Brain microvascular endothelial cell (primary cell): ENCODE results near the gene PARVB.

Experiments
- DNase-seq: peaks from one replicate; pipeline ENCODE4 v3.0.0-alpha.2; 2020
- H3K27ac ChIP-seq: fragments of 250-450 bp; sonication (Bioruptor Pico); 2 replicates; pipeline ENCODE4 v1.5.1; 2020; ENCODE audit warnings: mild to moderate bottlenecking, moderate library complexity
- H3K27me3 ChIP-seq: fragments of 250-450 bp; sonication (Bioruptor Pico); replicated peaks from 2 replicates; pipeline ENCODE4 v1.5.1; 2020; ENCODE audit warnings: mild to moderate bottlenecking
- H3K36me3 ChIP-seq: fragments of 250-450 bp; sonication (Bioruptor Pico); replicated peaks from 2 replicates; pipeline ENCODE4 v1.5.1; 2020; ENCODE audit warnings: mild to moderate bottlenecking
- H3K4me3 ChIP-seq: 2 replicates; pipeline ENCODE4 v1.5.1; 2011; ENCODE audit warnings: low read depth, mild to moderate bottlenecking, control low read depth, low read length, moderate library complexity
- in situ Hi-C: cut with HindIII; loops from 2 replicates; pipeline ENCODE4 v1.10.0; 2017; ENCODE audit warnings: low sequenced_read_pairs, low pct_ligation_motif_present
- TF ChIP-seq, protein P1 (sequence below): IDR thresholded peaks from 2 replicates; pipeline ENCODE4 v1.5.1; 2011; ENCODE audit warnings: low read depth, mild to moderate bottlenecking, moderate library complexity, low read length, control low read depth, inconsistent platforms; ENCODE audit errors: missing control alignments

PARVB gene

GRCh38 chr22:44171561-44171960 is 147.5 kb downstream of the PARVB start:
- in situ Hi-C loops, result no loop called here
- no peak for DNase-seq
- H3K27ac ChIP-seq, result no peak overlapping the region

DNA sequence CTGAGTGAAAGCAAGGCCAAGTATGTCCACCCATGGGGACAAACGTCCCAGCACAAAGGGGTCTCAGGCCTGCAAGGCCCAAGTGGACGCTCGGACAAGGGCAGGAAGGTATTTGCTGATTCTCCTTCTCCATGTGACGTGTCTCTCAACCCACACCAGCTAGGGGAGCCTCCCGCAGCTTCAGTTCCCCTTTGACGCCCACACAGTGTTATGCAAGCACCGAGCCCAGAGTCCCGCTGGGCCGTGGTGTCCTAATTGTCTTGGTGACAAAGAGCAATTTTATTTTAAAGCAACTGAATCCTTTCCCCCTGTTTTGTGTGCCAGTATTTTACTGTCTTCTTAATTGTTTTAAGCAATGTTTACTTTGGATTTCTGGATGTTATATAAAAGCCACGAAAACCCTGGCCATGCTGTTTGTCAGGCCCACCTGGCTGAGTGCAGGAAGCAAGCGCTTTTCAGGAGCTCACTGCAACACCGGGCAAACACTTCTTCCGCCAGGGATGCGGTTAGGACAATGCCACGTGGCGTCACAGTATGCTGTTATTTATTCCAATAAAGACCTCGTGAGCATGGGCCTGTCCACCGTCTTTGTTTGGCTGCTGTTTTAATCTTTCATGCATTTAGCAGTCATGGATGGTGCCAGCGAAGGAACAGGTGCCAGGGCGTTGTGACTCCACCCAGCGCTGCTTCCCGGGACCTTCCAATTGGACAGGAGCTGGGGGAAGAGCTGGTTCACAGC is 148.4 kb downstream of the PARVB start:
- in situ Hi-C loops, result no loop called here
- H3K36me3 ChIP-seq, result no peaks in the 10 kb centered on the region
- H3K4me3 ChIP-seq, result no peak overlapping the region
- DNase-seq, result peak; percentile 6
- no peak overlapping the region for H3K27ac ChIP-seq
- TF ChIP-seq, protein P1, sequence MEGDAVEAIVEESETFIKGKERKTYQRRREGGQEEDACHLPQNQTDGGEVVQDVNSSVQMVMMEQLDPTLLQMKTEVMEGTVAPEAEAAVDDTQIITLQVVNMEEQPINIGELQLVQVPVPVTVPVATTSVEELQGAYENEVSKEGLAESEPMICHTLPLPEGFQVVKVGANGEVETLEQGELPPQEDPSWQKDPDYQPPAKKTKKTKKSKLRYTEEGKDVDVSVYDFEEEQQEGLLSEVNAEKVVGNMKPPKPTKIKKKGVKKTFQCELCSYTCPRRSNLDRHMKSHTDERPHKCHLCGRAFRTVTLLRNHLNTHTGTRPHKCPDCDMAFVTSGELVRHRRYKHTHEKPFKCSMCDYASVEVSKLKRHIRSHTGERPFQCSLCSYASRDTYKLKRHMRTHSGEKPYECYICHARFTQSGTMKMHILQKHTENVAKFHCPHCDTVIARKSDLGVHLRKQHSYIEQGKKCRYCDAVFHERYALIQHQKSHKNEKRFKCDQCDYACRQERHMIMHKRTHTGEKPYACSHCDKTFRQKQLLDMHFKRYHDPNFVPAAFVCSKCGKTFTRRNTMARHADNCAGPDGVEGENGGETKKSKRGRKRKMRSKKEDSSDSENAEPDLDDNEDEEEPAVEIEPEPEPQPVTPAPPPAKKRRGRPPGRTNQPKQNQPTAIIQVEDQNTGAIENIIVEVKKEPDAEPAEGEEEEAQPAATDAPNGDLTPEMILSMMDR, result no peak
- H3K27me3 ChIP-seq, result no peaks in the 10 kb centered on the region

More at GRCh38 chr22:44171561-44171960, 147.5 kb downstream of the PARVB start:
- no peaks in the 10 kb centered on the region for H3K27me3 ChIP-seq
- no peaks in the 10 kb centered on the region for H3K36me3 ChIP-seq
- TF ChIP-seq, protein P1, result no peak
- H3K4me3 ChIP-seq, result no peak overlapping the region

DNA sequence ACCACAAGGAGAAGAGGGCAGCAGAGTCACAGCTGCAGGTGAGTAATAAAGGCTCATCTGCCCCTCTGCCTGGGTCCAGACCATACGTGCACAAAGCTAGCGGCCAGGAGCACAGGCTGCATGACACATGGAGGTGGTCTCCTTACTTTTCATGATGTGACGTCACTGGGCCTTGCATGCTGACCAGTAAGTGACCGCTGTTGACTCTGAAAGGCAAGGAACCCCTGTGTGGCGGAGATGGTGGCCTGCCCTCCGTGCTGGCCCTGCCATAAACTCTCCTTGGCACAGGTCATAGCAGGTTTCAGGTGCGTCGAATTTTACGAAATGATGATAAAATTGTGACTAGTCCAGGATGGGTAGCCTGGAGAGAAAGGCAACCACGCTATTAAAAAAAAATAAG is 149.1 kb downstream of the PARVB start:
- DNase-seq, result no peak
- H3K27me3 ChIP-seq, result no peaks in the 10 kb centered on the region
- in situ Hi-C loops, result no loop called here
- no peaks in the 10 kb centered on the region for H3K36me3 ChIP-seq
- no peak overlapping the region for H3K4me3 ChIP-seq
- no peak overlapping the region for H3K27ac ChIP-seq
- TF ChIP-seq, protein P1, result no peak

DNA sequence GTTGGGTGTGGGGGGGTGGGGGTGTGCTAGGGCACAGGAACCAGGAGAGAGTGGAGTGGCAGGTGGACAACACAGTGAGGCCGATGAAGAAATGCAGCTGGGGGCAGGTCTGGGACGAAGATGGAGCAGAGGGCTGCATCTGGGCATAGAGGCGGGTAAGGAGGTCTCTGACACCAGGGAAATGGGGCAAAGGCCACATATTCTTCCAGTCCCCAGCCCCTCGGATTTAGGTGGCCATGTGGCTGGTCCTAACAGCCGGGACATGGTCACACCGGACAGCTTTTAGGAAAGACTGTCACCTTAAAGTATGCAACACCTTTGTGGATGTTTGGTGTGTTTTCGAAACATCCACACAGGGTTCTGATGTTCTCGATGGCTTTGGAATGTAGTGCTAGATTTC is 151.6 kb downstream of the PARVB start:
- Histone ChIP-seq H3K27me3 (peaks cover 4% of the 10 kb centered on the region), H3K36me3 (no peaks in the 10 kb centered on the region), H3K4me3 (no peak overlapping the region), H3K27ac (no peak overlapping the region)
- TF ChIP-seq, protein P1, result no peak
- in situ Hi-C loops, result no loop called here
- no peak for DNase-seq

DNA sequence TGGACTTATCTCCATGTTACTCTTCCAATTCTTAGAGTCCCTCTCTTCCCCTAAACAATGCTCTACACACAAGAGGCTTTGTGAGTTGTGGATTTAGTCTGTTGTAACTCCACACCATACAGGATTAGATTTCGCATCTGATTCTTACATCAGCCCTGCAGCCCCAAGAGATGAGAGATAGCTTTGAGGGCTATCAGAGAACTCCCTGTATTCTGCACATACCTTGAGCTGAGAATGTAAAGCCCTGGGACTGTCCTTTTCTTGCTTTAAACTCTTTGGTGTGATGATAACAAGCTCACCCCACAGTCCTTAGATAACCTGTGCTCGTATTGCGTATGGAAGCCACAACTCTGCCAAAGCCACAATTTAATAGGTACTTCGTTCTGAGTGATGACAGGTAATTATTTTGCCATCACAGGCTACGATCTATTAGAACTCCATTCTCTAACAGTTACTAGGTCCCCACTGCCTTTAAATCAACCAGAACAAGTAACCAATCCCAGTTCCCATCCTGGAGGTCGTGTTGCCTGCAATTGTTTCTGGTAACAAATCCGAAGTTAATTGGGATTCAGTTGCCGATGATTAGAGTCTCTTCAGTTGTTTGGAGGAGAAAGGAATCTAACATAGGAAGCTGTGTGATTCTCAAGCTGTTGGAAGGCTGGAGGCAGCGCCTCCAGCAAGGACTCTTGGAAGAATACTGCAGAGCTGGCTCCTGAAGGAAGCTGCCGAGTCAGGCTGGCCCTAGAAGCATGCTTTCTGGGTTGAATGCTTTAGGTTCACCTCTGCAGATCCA is 155.3 kb downstream of the PARVB start:
- no peak overlapping the region for H3K4me3 ChIP-seq
- H3K27me3 ChIP-seq, result peaks cover 6% of the 10 kb centered on the region
- no peak for DNase-seq
- no peak overlapping the region for H3K27ac ChIP-seq
- in situ Hi-C loops, result no loop called here
- no peaks in the 10 kb centered on the region for H3K36me3 ChIP-seq
- TF ChIP-seq, protein P1, result no peak
